MCF 10A (cell line): ENCODE data around the gene ZNF385D. TPM values are rescaled to one million over a fixed set of nuclear protein-coding genes. Genes with fewer than 3 reads are reported as not detected.

ENCODE experiments used
- BruUV-seq: library from RNA; stranded (reverse); fragments of 400-500 nt; replicated peaks from 2 replicates; lab custom pipeline; 2021; lab: Mats Ljungman, UMichigan
- CTCF ChIA-PET: fragments of 300-600 bp; sonication (Branson Sonifier 250); formaldehyde crosslinking; extraction: SDS; loops from one replicate; lab custom pipeline; 2021; ENCODE audit warnings: antibody characterized with exemption, inconsistent platforms; lab: Yijun Ruan, JAX
- POLR2A ChIA-PET: fragments of 300-600, 350-650 bp; sonication (Branson Sonifier 250); formaldehyde crosslinking; extraction: SDS; loops from one replicate; lab custom pipeline; 2020; ENCODE audit warnings: antibody characterized with exemption, inconsistent platforms; lab: Yijun Ruan, JAX
- DNase-seq: peaks from one replicate; pipeline ENCODE4 v3.0.0-alpha.2; 2018; ENCODE audit not compliant: unreplicated experiment
- H3K27ac Mint-ChIP-seq: one replicate; pipeline ENCODE4 v1.8.0; 2022; ENCODE audit warnings: mild to moderate bottlenecking, low read depth, mixed read lengths; ENCODE audit not compliant: unreplicated experiment
- H3K27me3 Mint-ChIP-seq: one replicate; pipeline ENCODE4 v1.8.0; 2022; ENCODE audit warnings: mixed read lengths; ENCODE audit not compliant: insufficient read depth, unreplicated experiment
- H3K36me3 Mint-ChIP-seq: one replicate; pipeline ENCODE4 v1.8.0; 2022; ENCODE audit warnings: mild to moderate bottlenecking, moderate library complexity, mixed read lengths; ENCODE audit not compliant: insufficient read depth, unreplicated experiment
- H3K4me1 Mint-ChIP-seq: one replicate; pipeline ENCODE4 v1.8.0; 2022; ENCODE audit warnings: mixed read lengths; ENCODE audit not compliant: insufficient read depth, unreplicated experiment
- H3K4me3 Mint-ChIP-seq: one replicate; pipeline ENCODE4 v1.8.0; 2022; ENCODE audit warnings: mild to moderate bottlenecking, moderate library complexity, mixed read lengths; ENCODE audit not compliant: unreplicated experiment
- H3K9me3 Mint-ChIP-seq: one replicate; pipeline ENCODE4 v1.8.0; 2022; ENCODE audit warnings: mixed read lengths; ENCODE audit not compliant: unreplicated experiment
- intact Hi-C: fragments of 100-400 bp; cut with micrococcal nuclease; formaldehyde crosslinking; loops from 2 replicates; pipeline ENCODE4 v1.14.1; 2022
- total RNA-seq: library from RNA; stranded (reverse); gene quantifications from 2 replicates; pipeline ENCODE4 v1.2.3, GENCODE V29; 2022
- TF ChIP-seq, protein P1 (sequence below): fragments of 200-600 bp; IDR thresholded peaks from one replicate; pipeline ENCODE4 v1.8.0; 2022; ENCODE audit warnings: antibody characterized with exemption, mild to moderate bottlenecking; ENCODE audit not compliant: unreplicated experiment

Gene ZNF385D
- total RNA-seq, 1 experiment from 2014 or later, result 1.5 TPM

DNA sequence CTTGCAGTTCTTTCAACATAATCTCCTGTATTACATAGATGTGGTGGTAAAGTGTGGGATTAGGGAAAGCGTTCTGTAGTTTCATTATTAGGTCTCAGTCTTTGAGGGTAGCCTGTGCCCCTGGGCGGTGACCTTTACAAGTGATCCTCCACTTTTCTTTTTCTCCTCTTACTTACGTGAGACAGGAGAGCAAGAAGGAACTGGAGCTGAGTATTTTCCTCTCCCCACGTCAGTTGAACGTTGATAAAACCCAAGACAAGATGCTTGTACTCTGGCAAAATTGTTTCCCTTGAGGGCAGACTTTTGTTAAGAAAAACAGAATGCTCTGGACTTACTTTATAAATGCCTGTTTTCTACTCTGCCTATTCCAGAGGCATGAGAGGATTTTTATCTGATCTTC is 378.7 kb downstream of the ZNF385D start:
- Mint-ChIP-seq H3K27ac (no peak overlapping the region), H3K9me3 (no peaks in the 10 kb centered on the region), H3K4me3 (no peak overlapping the region), H3K4me1 (no peaks in the 10 kb centered on the region), H3K36me3 (no peaks in the 10 kb centered on the region), H3K27me3 (no peaks in the 10 kb centered on the region)
- DNase-seq, result no peak
- TF ChIP-seq, protein P1, sequence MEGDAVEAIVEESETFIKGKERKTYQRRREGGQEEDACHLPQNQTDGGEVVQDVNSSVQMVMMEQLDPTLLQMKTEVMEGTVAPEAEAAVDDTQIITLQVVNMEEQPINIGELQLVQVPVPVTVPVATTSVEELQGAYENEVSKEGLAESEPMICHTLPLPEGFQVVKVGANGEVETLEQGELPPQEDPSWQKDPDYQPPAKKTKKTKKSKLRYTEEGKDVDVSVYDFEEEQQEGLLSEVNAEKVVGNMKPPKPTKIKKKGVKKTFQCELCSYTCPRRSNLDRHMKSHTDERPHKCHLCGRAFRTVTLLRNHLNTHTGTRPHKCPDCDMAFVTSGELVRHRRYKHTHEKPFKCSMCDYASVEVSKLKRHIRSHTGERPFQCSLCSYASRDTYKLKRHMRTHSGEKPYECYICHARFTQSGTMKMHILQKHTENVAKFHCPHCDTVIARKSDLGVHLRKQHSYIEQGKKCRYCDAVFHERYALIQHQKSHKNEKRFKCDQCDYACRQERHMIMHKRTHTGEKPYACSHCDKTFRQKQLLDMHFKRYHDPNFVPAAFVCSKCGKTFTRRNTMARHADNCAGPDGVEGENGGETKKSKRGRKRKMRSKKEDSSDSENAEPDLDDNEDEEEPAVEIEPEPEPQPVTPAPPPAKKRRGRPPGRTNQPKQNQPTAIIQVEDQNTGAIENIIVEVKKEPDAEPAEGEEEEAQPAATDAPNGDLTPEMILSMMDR, result no peak
- BruUV-seq, result no TSS peak
- ChIA-PET POLR2A (no interaction called here), CTCF (no interaction called here)
- intact Hi-C loops, result no loop called here
